HepG2 (cell line): ENCODE results near the gene SUN1. TPM values are rescaled to one million over a fixed set of nuclear protein-coding genes. Genes with fewer than 3 reads are reported as not detected.

Source experiments
- GATAD2A ChIP-seq: IDR thresholded peaks from 2 replicates; pipeline ENCODE4 v1.6.1; 2016
- KDM3A ChIP-seq: IDR thresholded peaks from 2 replicates; pipeline ENCODE4 v1.6.1; 2018; ENCODE audit warnings: low read depth, missing compliant biosample characterization
- KLF11 ChIP-seq: IDR thresholded peaks from 2 replicates; pipeline ENCODE4 v1.6.1; 2016; ENCODE audit warnings: missing compliant biosample characterization
- KLF15 ChIP-seq: sonication (generic); formaldehyde crosslinking; IDR thresholded peaks from 2 replicates; pipeline ENCODE4 v1.8.1; 2023; ENCODE audit warnings: borderline replicate concordance, mild to moderate bottlenecking, inconsistent platforms, missing genetic modification reagents, mixed read lengths
- MYC ChIP-seq: sonication (generic); formaldehyde crosslinking; IDR thresholded peaks from 2 replicates; pipeline ENCODE4 v1.9.0; 2021; ENCODE audit warnings: missing genetic modification reagents, borderline replicate concordance
- NONO ChIP-seq, 2 experiments: fragments of 450-650 bp in 1 of 2; sonication (generic) in 1 of 2; formaldehyde crosslinking in 1 of 2; IDR thresholded peaks in 1 of 2; conservative IDR thresholded peaks in 1 of 2; 2 replicates each; pipeline versions ENCODE4 v1.6.1 to v1.8.0; 2017 to 2022; ENCODE audit warnings: mild to moderate bottlenecking in 1 of 2, missing genetic modification reagents in 1 of 2, moderate library complexity in 1 of 2
- PAWR ChIP-seq: sonication (generic); formaldehyde crosslinking; IDR thresholded peaks from 2 replicates; pipeline ENCODE4 v1.4.0; 2020; ENCODE audit warnings: missing genetic modification reagents, mild to moderate bottlenecking, borderline replicate concordance
- PHF5A ChIP-seq: IDR thresholded peaks from one replicate; pipeline ENCODE4 v1.6.1; 2018; ENCODE audit warnings: low read depth, missing genetic modification reagents; ENCODE audit not compliant: unreplicated experiment
- RFX5 ChIP-seq: IDR thresholded peaks from 2 replicates; pipeline ENCODE4 v1.6.1; 2011; ENCODE audit warnings: low read depth, low read length, improper control_type of control experiment
- SP4 ChIP-seq: sonication (generic); formaldehyde crosslinking; IDR thresholded peaks from 2 replicates; pipeline ENCODE4 v1.8.1; 2023; ENCODE audit warnings: mild to moderate bottlenecking, missing genetic modification reagents
- STAT5B ChIP-seq: sonication (generic); formaldehyde crosslinking; IDR thresholded peaks from 2 replicates; pipeline ENCODE4 v1.4.0; 2020; ENCODE audit warnings: missing genetic modification reagents
- TEAD2 ChIP-seq: sonication (generic); formaldehyde crosslinking; IDR thresholded peaks from 2 replicates; pipeline ENCODE4 v1.9.0; 2021; ENCODE audit warnings: missing genetic modification reagents
- ZFAT ChIP-seq: sonication (generic); formaldehyde crosslinking; conservative IDR thresholded peaks from 2 replicates; pipeline ENCODE4 v1.8.1; 2023; ENCODE audit warnings: missing genetic modification reagents, inconsistent platforms
- ZNF333 ChIP-seq: sonication (generic); formaldehyde crosslinking; IDR thresholded peaks from 2 replicates; pipeline ENCODE4 v1.4.0; 2020; ENCODE audit warnings: mild to moderate bottlenecking, missing genetic modification reagents, borderline replicate concordance
- ZNF430 ChIP-seq: sonication (generic); formaldehyde crosslinking; IDR thresholded peaks from 2 replicates; pipeline ENCODE4 v1.9.0; 2021; ENCODE audit warnings: mild to moderate bottlenecking, missing genetic modification reagents
- ZNF510 ChIP-seq: sonication (generic); formaldehyde crosslinking; IDR thresholded peaks from 2 replicates; pipeline ENCODE4 v1.4.0; 2020; ENCODE audit warnings: low read depth, mild to moderate bottlenecking, missing genetic modification reagents
- ZNF749 ChIP-seq: sonication (generic); formaldehyde crosslinking; IDR thresholded peaks from 2 replicates; pipeline ENCODE4 v1.8.0; 2022; ENCODE audit warnings: mild to moderate bottlenecking, missing genetic modification reagents, moderate library complexity, borderline replicate concordance
- ZNF800 ChIP-seq: sonication (generic); formaldehyde crosslinking; IDR thresholded peaks from 2 replicates; pipeline ENCODE4 v1.4.0; 2020; ENCODE audit warnings: missing genetic modification reagents
- ZNF816 ChIP-seq: sonication (generic); formaldehyde crosslinking; IDR thresholded peaks from 2 replicates; pipeline ENCODE4 v1.8.0; 2022; ENCODE audit warnings: missing genetic modification reagents, mild to moderate bottlenecking, borderline replicate concordance
- ZNF883 ChIP-seq: sonication (generic); formaldehyde crosslinking; IDR thresholded peaks from 2 replicates; pipeline ENCODE4 v1.5.1; 2020; ENCODE audit warnings: mild to moderate bottlenecking, missing genetic modification reagents; ENCODE audit errors: not compliant biosample characterization
- polyA plus RNA-seq, 8 experiments: library from polyadenylated mRNA; depleted of rRNA in 3 of 8; stranded (reverse) in 7 of 8; unstranded in 1 of 8; fragments of >200 nt; fragmentation: Illumina TruSeq in 4 of 8; extraction: Trizol in 4 of 8; gene quantifications; 2 replicates each; pipeline versions ENCODE4 v1.2.1 to v1.2.3, GENCODE V29; 2011 to 2016; ENCODE audit warnings: low read depth in 4 of 8, missing spikeins in 1 of 8, mixed read lengths in 1 of 8; ENCODE audit not compliant: insufficient read depth in 1 of 8
- total RNA-seq, 5 experiments: library from RNA; depleted of rRNA; stranded (reverse); fragments of >200 nt; fragmentation: Illumina TruSeq; extraction: Trizol; gene quantifications; 2 replicates each; pipeline ENCODE4 v1.2.3, GENCODE V29; 2016; ENCODE audit warnings: low read depth in 1 of 5
- TF ChIP-seq, protein P1 (sequence below): sonication (generic); formaldehyde crosslinking; IDR thresholded peaks from 2 replicates; pipeline ENCODE4 v1.4.0; 2020; ENCODE audit warnings: missing genetic modification reagents, borderline replicate concordance
- TF ChIP-seq, protein P2 (sequence below): sonication (generic); formaldehyde crosslinking; IDR thresholded peaks from 2 replicates; pipeline ENCODE4 v1.5.0; 2020; ENCODE audit warnings: mild to moderate bottlenecking, missing genetic modification reagents
- TF ChIP-seq, protein P3 (sequence below): sonication (generic); formaldehyde crosslinking; IDR thresholded peaks from 2 replicates; pipeline ENCODE4 v1.5.0; 2020; ENCODE audit warnings: missing genetic modification reagents
- TF ChIP-seq, protein P4 (sequence below): sonication (generic); formaldehyde crosslinking; IDR thresholded peaks from 2 replicates; pipeline ENCODE4 v1.4.0; 2020; ENCODE audit warnings: missing genetic modification reagents

SUN1 gene
- total and polyA plus RNA-seq, 2 of the 13 experiments (the other 11 are each of a cell fraction or from before 2014, with no cell fraction given) = 47.0 to 126 TPM

DNA sequence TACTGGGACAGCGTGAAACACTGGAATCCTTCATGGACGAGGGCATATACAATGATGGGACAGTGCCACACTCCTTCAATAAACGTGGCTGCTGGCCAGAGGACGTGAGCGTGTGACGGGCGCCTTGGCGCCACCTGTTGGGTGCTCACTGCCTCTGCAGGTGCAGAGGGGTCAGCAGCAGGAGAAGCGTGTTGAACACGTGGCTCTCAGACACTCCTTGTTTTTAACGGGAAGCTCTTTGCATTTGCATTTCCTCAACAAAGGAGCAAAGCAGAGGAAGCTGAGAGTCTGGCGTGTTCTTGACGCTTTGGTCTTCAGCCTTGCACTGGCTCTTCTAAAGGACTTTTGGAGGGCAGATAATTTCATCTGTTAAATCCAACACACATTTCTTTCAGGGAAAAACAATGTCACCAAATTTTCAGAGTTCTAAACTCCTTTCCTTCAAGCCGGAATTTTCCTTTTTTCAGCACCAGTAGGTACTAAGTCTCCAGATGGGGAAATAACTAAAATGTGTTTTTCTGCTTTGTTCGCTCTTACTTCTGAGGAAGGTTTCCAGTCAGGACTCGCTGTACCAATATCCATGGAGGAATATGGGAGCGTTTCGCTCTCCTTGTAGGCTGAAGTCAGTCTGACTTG lies 41.2 kb downstream of the SUN1 start (continued):
- TF ChIP-seq, protein P1, sequence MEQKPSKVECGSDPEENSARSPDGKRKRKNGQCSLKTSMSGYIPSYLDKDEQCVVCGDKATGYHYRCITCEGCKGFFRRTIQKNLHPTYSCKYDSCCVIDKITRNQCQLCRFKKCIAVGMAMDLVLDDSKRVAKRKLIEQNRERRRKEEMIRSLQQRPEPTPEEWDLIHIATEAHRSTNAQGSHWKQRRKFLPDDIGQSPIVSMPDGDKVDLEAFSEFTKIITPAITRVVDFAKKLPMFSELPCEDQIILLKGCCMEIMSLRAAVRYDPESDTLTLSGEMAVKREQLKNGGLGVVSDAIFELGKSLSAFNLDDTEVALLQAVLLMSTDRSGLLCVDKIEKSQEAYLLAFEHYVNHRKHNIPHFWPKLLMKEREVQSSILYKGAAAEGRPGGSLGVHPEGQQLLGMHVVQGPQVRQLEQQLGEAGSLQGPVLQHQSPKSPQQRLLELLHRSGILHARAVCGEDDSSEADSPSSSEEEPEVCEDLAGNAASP (CRISPR knock-in tag) = peak; percentile 85
- TF ChIP-seq, protein P2, sequence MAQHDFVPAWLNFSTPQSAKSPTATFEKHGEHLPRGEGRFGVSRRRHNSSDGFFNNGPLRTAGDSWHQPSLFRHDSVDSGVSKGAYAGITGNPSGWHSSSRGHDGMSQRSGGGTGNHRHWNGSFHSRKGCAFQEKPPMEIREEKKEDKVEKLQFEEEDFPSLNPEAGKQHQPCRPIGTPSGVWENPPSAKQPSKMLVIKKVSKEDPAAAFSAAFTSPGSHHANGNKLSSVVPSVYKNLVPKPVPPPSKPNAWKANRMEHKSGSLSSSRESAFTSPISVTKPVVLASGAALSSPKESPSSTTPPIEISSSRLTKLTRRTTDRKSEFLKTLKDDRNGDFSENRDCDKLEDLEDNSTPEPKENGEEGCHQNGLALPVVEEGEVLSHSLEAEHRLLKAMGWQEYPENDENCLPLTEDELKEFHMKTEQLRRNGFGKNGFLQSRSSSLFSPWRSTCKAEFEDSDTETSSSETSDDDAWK = no peak
- TF ChIP-seq ZNF816 (CRISPR knock-in tag) (no peak; the same call in 1 of the 2 replicates), MYC (CRISPR knock-in tag) (peak; percentile 99), ZNF883 (peak; percentile 35), ZNF749 (CRISPR knock-in tag) (peak; percentile 93; the same call in 1 of the 2 replicates), ZNF430 (CRISPR knock-in tag) (peak; percentile 88; the same call in 1 of the 2 replicates), KDM3A (CRISPR knock-in tag) (no peak), PAWR (CRISPR knock-in tag) (0 out of 2 replicates have a peak, but pooled peaks have one; percentile 24), KLF11 (CRISPR knock-in tag) (peak; percentile 88), ZNF510 (peak; percentile 92; the same call in 1 of the 2 replicates), ZNF333 (no peak), STAT5B (CRISPR knock-in tag) (peak; percentile 45; the same call in 1 of the 2 replicates), TEAD2 (CRISPR knock-in tag) (peak; percentile 93; the same call in 1 of the 2 replicates), GATAD2A (CRISPR knock-in tag) (peak; percentile 87), RFX5 (no peak), PHF5A (CRISPR knock-in tag) (peak; percentile 80), ZNF800 (CRISPR knock-in tag) (peak; percentile 95), KLF15 (CRISPR knock-in tag) (0 out of 2 replicates have a peak, but pooled peaks have one; percentile 71), ZFAT (no peak), SP4 (CRISPR knock-in tag) (peak; percentile 23; the same call in 1 of the 2 replicates), NONO (IDR thresholded peaks at IDR 0.05) (no peak), NONO (CRISPR knock-in tag; conservative IDR thresholded peaks at IDR 0.05) (0 out of 2 replicates have a peak, but pooled peaks have one; percentile 42)
- TF ChIP-seq, protein P3, sequence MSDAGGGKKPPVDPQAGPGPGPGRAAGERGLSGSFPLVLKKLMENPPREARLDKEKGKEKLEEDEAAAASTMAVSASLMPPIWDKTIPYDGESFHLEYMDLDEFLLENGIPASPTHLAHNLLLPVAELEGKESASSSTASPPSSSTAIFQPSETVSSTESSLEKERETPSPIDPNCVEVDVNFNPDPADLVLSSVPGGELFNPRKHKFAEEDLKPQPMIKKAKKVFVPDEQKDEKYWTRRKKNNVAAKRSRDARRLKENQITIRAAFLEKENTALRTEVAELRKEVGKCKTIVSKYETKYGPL (CRISPR knock-in tag) = peak; percentile 41; the same call in 1 of the 2 replicates
- TF ChIP-seq, protein P4, sequence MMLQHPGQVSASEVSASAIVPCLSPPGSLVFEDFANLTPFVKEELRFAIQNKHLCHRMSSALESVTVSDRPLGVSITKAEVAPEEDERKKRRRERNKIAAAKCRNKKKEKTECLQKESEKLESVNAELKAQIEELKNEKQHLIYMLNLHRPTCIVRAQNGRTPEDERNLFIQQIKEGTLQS (CRISPR knock-in tag) = 0 out of 2 replicates have a peak, but pooled peaks have one; percentile 30
